Measurements from ENCODE around the gene CXCL13. TPM values are rescaled to one million over a fixed set of nuclear protein-coding genes. Genes with fewer than 3 reads are reported as not detected.

CXCL13 gene
- total and polyA plus RNA-seq, 9 donors = 0.24 to 3.1 (median 0.89) TPM; not detected in 5

GRCh38 chr4:77590482-77590881 is 15.1 kb upstream of the CXCL13 start:
- WGBS, 3 donors = 76 to 82% (median 78%) methylated on average over 3 of the region's 3 CpGs
- intact Hi-C loops (cut with DNase I) = no loop called here
- H3K9me3 ChIP-seq = no peaks in the 10 kb centered on the region
- no peaks in the 10 kb centered on the region for H3K27me3 ChIP-seq
- TF ChIP-seq EP300 (IDR thresholded peaks at IDR 0.05) (no peak), POLR2A (IDR thresholded peaks at IDR 0.05) (no peak), CTCF (IDR thresholded peaks at IDR 0.05) (no peak)
- H3K36me3 ChIP-seq = no peaks in the 10 kb centered on the region
- H3K4me3 ChIP-seq = no peak overlapping the region
- H3K27ac ChIP-seq = no peak overlapping the region
- no peaks in the 10 kb centered on the region for H3K4me1 ChIP-seq (ENCODE audit: insufficient read depth)
- DNase-seq = no peak

- no peak overlapping the region for H3K4me3 ChIP-seq
- no peaks in the 10 kb centered on the region for H3K4me1 ChIP-seq (ENCODE audit: insufficient read depth)
- H3K9me3 ChIP-seq = no peaks in the 10 kb centered on the region
- H3K27me3 ChIP-seq = no peaks in the 10 kb centered on the region
- intact Hi-C loops (cut with DNase I) = no loop called here
- H3K27ac ChIP-seq = no peak overlapping the region
- no peak for DNase-seq
- H3K36me3 ChIP-seq = no peaks in the 10 kb centered on the region
- TF ChIP-seq POLR2A (IDR thresholded peaks at IDR 0.05) (no peak), CTCF (IDR thresholded peaks at IDR 0.05) (no peak), EP300 (IDR thresholded peaks at IDR 0.05) (no peak)
- 90 to 100% (median 100%) methylated on average over 1 of the region's 1 CpG for WGBS, 3 donors
Observed at GRCh38 chr4:77591532-77591931, 14.1 kb upstream of the CXCL13 start.

- Histone ChIP-seq H3K9me3 (no peaks in the 10 kb centered on the region), H3K27me3 (no peaks in the 10 kb centered on the region), H3K4me3 (no peak overlapping the region), H3K4me1 (ENCODE audit: insufficient read depth) (no peaks in the 10 kb centered on the region), H3K27ac (no peak overlapping the region), H3K36me3 (no peaks in the 10 kb centered on the region)
- 33 to 43% (median 38%) methylated on average over 7 of the region's 7 CpGs for WGBS, 3 donors
- no peak for DNase-seq
- TF ChIP-seq CTCF (IDR thresholded peaks at IDR 0.05) = no peak
- no peak for TF ChIP-seq EP300 (IDR thresholded peaks at IDR 0.05)
- intact Hi-C loops (cut with DNase I) = no loop called here
Observed at GRCh38 chr4:77593101-77593500, 12.5 kb upstream of the CXCL13 start.

- Histone ChIP-seq H3K36me3 (no peaks in the 10 kb centered on the region), H3K27me3 (no peaks in the 10 kb centered on the region), H3K9me3 (no peaks in the 10 kb centered on the region), H3K4me1 (ENCODE audit: insufficient read depth) (no peaks in the 10 kb centered on the region), H3K4me3 (no peak overlapping the region), H3K27ac (no peak overlapping the region)
- intact Hi-C loops (cut with DNase I) = no loop called here
- DNase-seq = no peak
- TF ChIP-seq POLR2A (IDR thresholded peaks at IDR 0.05) = no peak
- no peak for TF ChIP-seq EP300 (IDR thresholded peaks at IDR 0.05)
- TF ChIP-seq CTCF (IDR thresholded peaks at IDR 0.05) = no peak
- WGBS, 3 donors = 33 to 48% (median 47%) methylated on average over 2 of the region's 2 CpGs
Observed at GRCh38 chr4:77593993-77594392, 11.6 kb upstream of the CXCL13 start.
